Neural cell (in vitro differentiated cells): ENCODE data around the gene SLC17A9. TPM values are rescaled to one million over a fixed set of nuclear protein-coding genes. Genes with fewer than 3 reads are reported as not detected.

Source experiments
- H2AFZ ChIP-seq: fragments of 200-600, 300-800 bp; sonication (generic), shearing (Covaris generic); 2 replicates; pipeline ENCODE4 v1.6.0; 2014; ENCODE audit warnings: low read depth, mild to moderate bottlenecking, antibody characterized with exemption, low read length, moderate library complexity
- H3F3A ChIP-seq: fragments of 200-600 bp; shearing (Covaris generic); 2 replicates; pipeline ENCODE4 v1.6.1; 2016; ENCODE audit warnings: mild to moderate bottlenecking, moderate library complexity, mixed read lengths, antibody characterized with exemption, low read length; ENCODE audit not compliant: insufficient read depth, poor library complexity, severe bottlenecking
- H3K27ac ChIP-seq: fragments of 200-600, 300-800 bp; sonication (generic), shearing (Covaris generic); 2 replicates; pipeline ENCODE4 v1.5.1; 2014; ENCODE audit warnings: mild to moderate bottlenecking, low read length, moderate library complexity
- H3K27me3 ChIP-seq: fragments of 300-800, 200-600 bp; sonication (generic), shearing (Covaris generic); 2 replicates; pipeline ENCODE4 v1.6.0; 2014; ENCODE audit warnings: mild to moderate bottlenecking, low read depth, low read length, moderate library complexity; ENCODE audit not compliant: insufficient read depth
- H3K36me3 ChIP-seq: fragments of 300-800, 200-600 bp; sonication (generic), shearing (Covaris generic); 2 replicates; pipeline ENCODE4 v1.5.1; 2014; ENCODE audit warnings: mild to moderate bottlenecking, antibody characterized with exemption, low read length, moderate library complexity; ENCODE audit not compliant: insufficient read depth
- H3K4me2 ChIP-seq: fragments of 300-800, 200-600 bp; sonication (generic), shearing (Covaris generic); 2 replicates; pipeline ENCODE4 v1.6.0; 2014; ENCODE audit warnings: mild to moderate bottlenecking, low read length
- H3K4me3 ChIP-seq: fragments of 300-800, 200-600 bp; sonication (generic), shearing (Covaris generic); 2 replicates; pipeline ENCODE4 v1.5.1; 2014; ENCODE audit warnings: mild to moderate bottlenecking, low read length, moderate library complexity
- H3K79me2 ChIP-seq: fragments of 200-600 bp; shearing (Covaris generic); replicated peaks from 2 replicates; pipeline ENCODE4 v1.6.0; 2014; ENCODE audit warnings: mild to moderate bottlenecking, low read length, moderate library complexity; ENCODE audit not compliant: insufficient read depth
- H3K9ac ChIP-seq: fragments of 300-800, 200-600 bp; sonication (generic), shearing (Covaris generic); 2 replicates; pipeline ENCODE4 v1.6.1; 2016; ENCODE audit warnings: mild to moderate bottlenecking, low read length, mixed read lengths
- H3K9me2 ChIP-seq: fragments of 200-600 bp; shearing (Covaris generic); 2 replicates; pipeline ENCODE4 v1.6.1; 2016; ENCODE audit warnings: mild to moderate bottlenecking, low read length, mixed read lengths; ENCODE audit not compliant: insufficient read depth
- H3K9me3 ChIP-seq: fragments of 200-600, 300-800 bp; sonication (generic), shearing (Covaris generic); 2 replicates; pipeline ENCODE4 v1.6.1; 2016; ENCODE audit warnings: mild to moderate bottlenecking, mixed run types, low read length, moderate library complexity, mixed read lengths
- H4K20me1 ChIP-seq: fragments of 200-600 bp; shearing (Covaris generic); 2 replicates; pipeline ENCODE4 v1.6.1; 2016; ENCODE audit warnings: mild to moderate bottlenecking, mixed run types; ENCODE audit not compliant: insufficient read depth
- EP300 ChIP-seq: fragments of 450-650 bp; conservative IDR thresholded peaks from 2 replicates; pipeline ENCODE4 v1.6.1; 2014; ENCODE audit warnings: antibody characterized with exemption, mild to moderate bottlenecking, moderate library complexity; ENCODE audit not compliant: poor library complexity, severe bottlenecking
- EZH2 ChIP-seq: fragments of 200-600, 300-800 bp; shearing (Covaris generic), sonication (generic); IDR thresholded peaks from 2 replicates; pipeline ENCODE4 v1.6.1; 2014; ENCODE audit warnings: antibody characterized with exemption, low read length, borderline replicate concordance, mild to moderate bottlenecking; ENCODE audit not compliant: insufficient read depth, poor library complexity, severe bottlenecking
- MXI1 ChIP-seq: fragments of 450-650 bp; conservative IDR thresholded peaks from 2 replicates; pipeline ENCODE4 v1.6.1; 2014; ENCODE audit warnings: antibody characterized with exemption, mild to moderate bottlenecking; ENCODE audit not compliant: poor library complexity, severe bottlenecking
- POLR2AphosphoS5 ChIP-seq: IDR thresholded peaks from 2 replicates; pipeline ENCODE4 v1.6.1; 2012
- RAD21 ChIP-seq: fragments of 450-650 bp; conservative IDR thresholded peaks from 2 replicates; pipeline ENCODE4 v1.6.1; 2014; ENCODE audit warnings: antibody characterized with exemption, mild to moderate bottlenecking, moderate library complexity
- SMC3 ChIP-seq: fragments of 450-650 bp; conservative IDR thresholded peaks from 2 replicates; pipeline ENCODE4 v1.6.1; 2014; ENCODE audit warnings: antibody characterized with exemption, mild to moderate bottlenecking, moderate library complexity; ENCODE audit not compliant: poor library complexity
- TAF1 ChIP-seq: IDR thresholded peaks from 2 replicates; pipeline ENCODE4 v1.6.1; 2012; ENCODE audit warnings: low read depth
- polyA plus RNA-seq: library from polyadenylated mRNA; depleted of rRNA; stranded (reverse); fragments of >200 nt; gene quantifications from 2 replicates; pipeline ENCODE4 v1.2.3, GENCODE V29; 2014
- TF ChIP-seq, protein P1 (sequence below): fragments of 450-650 bp; IDR thresholded peaks from 2 replicates; pipeline ENCODE4 v1.5.1; 2014; ENCODE audit warnings: antibody characterized with exemption, mild to moderate bottlenecking, moderate library complexity; ENCODE audit not compliant: poor library complexity, severe bottlenecking
- TF ChIP-seq, protein P2 (sequence below): IDR thresholded peaks from 2 replicates; pipeline ENCODE4 v1.6.1; 2012; ENCODE audit warnings: borderline replicate concordance

Gene SLC17A9
- polyA plus RNA-seq, 1 donor from 2014 or later: not detected

DNA sequence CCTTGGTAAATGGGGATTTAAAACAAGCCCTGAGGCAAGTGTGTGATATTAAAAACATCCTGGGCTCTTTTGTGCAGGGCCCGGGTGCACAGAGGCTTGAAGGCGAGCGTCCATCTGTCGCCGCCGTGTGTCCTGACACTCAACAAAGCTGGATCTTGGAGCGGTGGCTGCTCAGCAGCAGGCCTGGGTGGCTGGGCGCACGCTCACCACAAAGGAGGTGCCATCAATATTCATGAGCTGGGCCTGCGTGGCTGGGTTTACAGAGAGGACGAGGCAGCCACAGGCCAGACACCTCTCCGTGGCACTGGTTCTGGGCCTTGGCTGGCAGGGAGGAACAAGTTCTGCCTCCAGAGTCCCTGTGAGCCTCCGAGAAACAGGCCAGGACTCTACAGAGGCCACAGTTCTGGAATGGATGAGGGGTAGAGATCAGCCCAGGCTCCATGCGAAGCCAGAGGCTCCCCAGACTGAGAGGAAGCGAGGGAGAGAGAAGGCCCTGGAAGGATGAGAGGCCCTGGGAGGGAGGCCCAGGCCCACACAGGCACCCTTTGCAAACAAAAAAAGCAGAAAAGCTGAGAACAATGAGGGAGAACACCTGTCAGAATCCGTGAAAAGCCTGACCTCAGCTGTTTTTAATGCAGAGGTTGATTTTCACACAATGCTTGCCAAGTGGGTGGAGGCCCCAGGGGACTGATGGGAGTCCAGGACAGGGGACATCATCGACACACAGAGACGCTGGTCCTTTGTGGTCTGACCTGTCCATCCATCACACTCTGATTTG, 32.3 kb downstream of the SLC17A9 start:
- no peaks in the 10 kb centered on the region for H4K20me1 ChIP-seq
- no peaks in the 10 kb centered on the region for H3K27me3 ChIP-seq
- H3K4me2 ChIP-seq: no peak overlapping the region
- H3F3A ChIP-seq: no peaks in the 10 kb centered on the region
- H3K36me3 ChIP-seq: no peaks in the 10 kb centered on the region
- H2AFZ ChIP-seq: no peak overlapping the region
- no peaks in the 10 kb centered on the region for H3K9me2 ChIP-seq
- no peak overlapping the region for H3K27ac ChIP-seq
- TF ChIP-seq, protein P1, sequence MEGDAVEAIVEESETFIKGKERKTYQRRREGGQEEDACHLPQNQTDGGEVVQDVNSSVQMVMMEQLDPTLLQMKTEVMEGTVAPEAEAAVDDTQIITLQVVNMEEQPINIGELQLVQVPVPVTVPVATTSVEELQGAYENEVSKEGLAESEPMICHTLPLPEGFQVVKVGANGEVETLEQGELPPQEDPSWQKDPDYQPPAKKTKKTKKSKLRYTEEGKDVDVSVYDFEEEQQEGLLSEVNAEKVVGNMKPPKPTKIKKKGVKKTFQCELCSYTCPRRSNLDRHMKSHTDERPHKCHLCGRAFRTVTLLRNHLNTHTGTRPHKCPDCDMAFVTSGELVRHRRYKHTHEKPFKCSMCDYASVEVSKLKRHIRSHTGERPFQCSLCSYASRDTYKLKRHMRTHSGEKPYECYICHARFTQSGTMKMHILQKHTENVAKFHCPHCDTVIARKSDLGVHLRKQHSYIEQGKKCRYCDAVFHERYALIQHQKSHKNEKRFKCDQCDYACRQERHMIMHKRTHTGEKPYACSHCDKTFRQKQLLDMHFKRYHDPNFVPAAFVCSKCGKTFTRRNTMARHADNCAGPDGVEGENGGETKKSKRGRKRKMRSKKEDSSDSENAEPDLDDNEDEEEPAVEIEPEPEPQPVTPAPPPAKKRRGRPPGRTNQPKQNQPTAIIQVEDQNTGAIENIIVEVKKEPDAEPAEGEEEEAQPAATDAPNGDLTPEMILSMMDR: no peak
- TF ChIP-seq, protein P2, sequence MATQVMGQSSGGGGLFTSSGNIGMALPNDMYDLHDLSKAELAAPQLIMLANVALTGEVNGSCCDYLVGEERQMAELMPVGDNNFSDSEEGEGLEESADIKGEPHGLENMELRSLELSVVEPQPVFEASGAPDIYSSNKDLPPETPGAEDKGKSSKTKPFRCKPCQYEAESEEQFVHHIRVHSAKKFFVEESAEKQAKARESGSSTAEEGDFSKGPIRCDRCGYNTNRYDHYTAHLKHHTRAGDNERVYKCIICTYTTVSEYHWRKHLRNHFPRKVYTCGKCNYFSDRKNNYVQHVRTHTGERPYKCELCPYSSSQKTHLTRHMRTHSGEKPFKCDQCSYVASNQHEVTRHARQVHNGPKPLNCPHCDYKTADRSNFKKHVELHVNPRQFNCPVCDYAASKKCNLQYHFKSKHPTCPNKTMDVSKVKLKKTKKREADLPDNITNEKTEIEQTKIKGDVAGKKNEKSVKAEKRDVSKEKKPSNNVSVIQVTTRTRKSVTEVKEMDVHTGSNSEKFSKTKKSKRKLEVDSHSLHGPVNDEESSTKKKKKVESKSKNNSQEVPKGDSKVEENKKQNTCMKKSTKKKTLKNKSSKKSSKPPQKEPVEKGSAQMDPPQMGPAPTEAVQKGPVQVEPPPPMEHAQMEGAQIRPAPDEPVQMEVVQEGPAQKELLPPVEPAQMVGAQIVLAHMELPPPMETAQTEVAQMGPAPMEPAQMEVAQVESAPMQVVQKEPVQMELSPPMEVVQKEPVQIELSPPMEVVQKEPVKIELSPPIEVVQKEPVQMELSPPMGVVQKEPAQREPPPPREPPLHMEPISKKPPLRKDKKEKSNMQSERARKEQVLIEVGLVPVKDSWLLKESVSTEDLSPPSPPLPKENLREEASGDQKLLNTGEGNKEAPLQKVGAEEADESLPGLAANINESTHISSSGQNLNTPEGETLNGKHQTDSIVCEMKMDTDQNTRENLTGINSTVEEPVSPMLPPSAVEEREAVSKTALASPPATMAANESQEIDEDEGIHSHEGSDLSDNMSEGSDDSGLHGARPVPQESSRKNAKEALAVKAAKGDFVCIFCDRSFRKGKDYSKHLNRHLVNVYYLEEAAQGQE: no peak
- TF ChIP-seq POLR2AphosphoS5 (no peak), SMC3 (no peak), RAD21 (no peak), MXI1 (no peak), EP300 (no peak), TAF1 (no peak), EZH2 (no peak)
- peak overlapping the region; percentile 20 for H3K9ac ChIP-seq
- no peaks in the 10 kb centered on the region for H3K9me3 ChIP-seq
- no peak overlapping the region for H3K4me3 ChIP-seq
- H3K79me2 ChIP-seq: no peaks in the 10 kb centered on the region

DNA sequence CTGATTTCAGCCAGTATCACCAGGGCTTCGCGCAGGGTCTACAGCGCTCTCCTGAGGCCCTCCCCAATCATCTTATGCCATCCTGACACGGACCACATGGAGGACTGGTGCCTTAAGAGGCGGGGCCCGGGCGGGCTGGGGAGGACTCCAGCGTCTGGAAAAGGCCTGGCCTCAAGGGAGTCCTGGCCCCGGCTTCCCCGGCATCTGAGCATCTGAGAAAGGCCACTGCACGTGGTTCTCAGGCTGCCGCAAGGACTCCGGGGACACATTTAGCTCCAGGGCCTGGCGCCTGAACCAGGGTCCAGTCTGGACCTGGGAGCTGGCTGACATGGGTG, 32.9 kb downstream of the SLC17A9 start:
- Histone ChIP-seq H3F3A (no peaks in the 10 kb centered on the region), H3K27ac (no peak overlapping the region), H3K79me2 (no peaks in the 10 kb centered on the region), H3K4me3 (no peak overlapping the region), H3K27me3 (no peaks in the 10 kb centered on the region), H3K4me2 (no peak overlapping the region), H3K9ac (no peak overlapping the region), H3K9me3 (no peaks in the 10 kb centered on the region), H3K36me3 (no peaks in the 10 kb centered on the region), H4K20me1 (no peaks in the 10 kb centered on the region), H3K9me2 (no peaks in the 10 kb centered on the region), H2AFZ (no peak overlapping the region)
- no peak for TF ChIP-seq EP300
- no peak for TF ChIP-seq TAF1
- TF ChIP-seq SMC3: no peak
- TF ChIP-seq RAD21: no peak
- no peak for TF ChIP-seq POLR2AphosphoS5
- no peak for TF ChIP-seq MXI1
- TF ChIP-seq, protein P2: no peak
- TF ChIP-seq EZH2: no peak
- TF ChIP-seq, protein P1: no peak
